HG03108 (cell line): ENCODE measurements around the gene SYT9.
A peak's percentile ranks its signal among the peaks of the same experiment; 100 is the strongest.

ENCODE experiments used
- ATAC-seq: cut with Tn5 transposase; IDR thresholded peaks from one replicate; pipeline ENCODE4 v1.9.1; 2021; ENCODE audit warnings: moderate library complexity; ENCODE audit not compliant: unreplicated experiment

Gene SYT9

GRCh38 chr11:7270233-7270865, 18.6 kb downstream of the SYT9 start:
- ATAC-seq = no peak

DNA sequence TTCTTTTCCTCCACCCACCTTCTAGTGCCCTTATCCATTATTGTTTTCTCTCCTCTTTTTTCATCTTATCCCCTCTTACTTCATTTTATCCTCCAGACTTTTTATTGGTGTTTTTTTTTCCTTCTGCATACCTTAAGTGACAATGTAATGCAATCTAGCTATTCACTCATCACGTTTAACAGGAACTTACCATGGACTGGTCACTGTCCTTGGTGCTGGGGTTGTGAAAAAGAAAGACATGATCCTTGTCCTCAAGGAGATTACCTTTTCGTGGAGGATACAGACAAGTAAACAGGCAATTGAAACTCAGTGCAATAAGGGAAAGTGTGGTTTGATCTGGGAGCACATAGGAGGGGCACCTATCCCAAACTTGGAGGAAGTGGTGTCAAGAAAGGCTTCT, 20.7 kb downstream of the SYT9 start:
- ATAC-seq = no peak

GRCh38 chr11:7275133-7275532, 23.4 kb downstream of the SYT9 start:
- no peak for ATAC-seq

GRCh38 chr11:7278314-7278917, 26.7 kb downstream of the SYT9 start:
- no peak for ATAC-seq

- no peak for ATAC-seq
These were observed 28.0 kb downstream of the SYT9 start for GRCh38 chr11:7279676-7280075.

DNA sequence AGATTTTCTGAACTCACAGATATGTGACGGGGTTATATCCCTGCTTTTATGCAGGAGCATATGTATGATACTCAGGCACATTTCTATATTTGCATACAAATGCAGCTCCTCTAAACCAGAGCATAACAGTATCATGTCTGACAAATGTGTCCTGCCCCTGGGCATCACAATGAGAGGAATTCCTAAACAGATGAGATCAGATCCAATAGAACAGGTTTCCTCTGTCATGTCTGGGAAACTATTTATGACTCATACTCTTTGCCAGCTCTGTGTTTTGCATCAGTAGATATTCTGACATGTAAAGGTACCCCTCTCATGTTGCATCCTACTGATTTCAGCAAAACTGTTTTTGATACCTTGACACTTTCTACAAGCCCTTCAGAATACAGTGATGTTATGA, 29.4 kb downstream of the SYT9 start:
- no peak for ATAC-seq

DNA sequence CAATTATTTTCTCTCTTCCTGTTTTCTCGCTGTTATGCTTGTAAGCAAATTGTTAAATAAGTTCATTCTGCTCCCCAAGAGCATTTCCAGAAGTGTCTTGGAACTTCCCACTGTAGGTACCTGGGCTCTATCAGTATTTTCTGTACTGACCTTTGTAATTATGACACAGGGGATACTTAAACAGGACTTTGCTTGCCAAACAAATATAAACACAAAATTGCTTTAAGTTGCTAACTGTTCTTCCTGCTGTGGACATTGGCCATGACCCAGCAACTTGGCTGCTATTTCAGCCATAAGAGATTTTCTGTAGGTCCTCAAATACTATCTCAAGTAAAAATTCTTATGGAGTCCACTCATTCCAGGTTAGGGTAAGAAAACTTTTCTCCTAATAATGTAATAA, 30.1 kb downstream of the SYT9 start:
- no peak for ATAC-seq

- ATAC-seq = no peak
These were observed 34.5 kb downstream of the SYT9 start for GRCh38 chr11:7286178-7286577.

GRCh38 chr11:7291100-7291829, 39.6 kb downstream of the SYT9 start:
- ATAC-seq = no peak

GRCh38 chr11:7292922-7293321, 41.2 kb downstream of the SYT9 start:
- no peak for ATAC-seq

GRCh38 chr11:7299393-7299792, 47.7 kb downstream of the SYT9 start:
- ATAC-seq = no peak

GRCh38 chr11:7300281-7300680, 48.6 kb downstream of the SYT9 start:
- no peak for ATAC-seq

DNA sequence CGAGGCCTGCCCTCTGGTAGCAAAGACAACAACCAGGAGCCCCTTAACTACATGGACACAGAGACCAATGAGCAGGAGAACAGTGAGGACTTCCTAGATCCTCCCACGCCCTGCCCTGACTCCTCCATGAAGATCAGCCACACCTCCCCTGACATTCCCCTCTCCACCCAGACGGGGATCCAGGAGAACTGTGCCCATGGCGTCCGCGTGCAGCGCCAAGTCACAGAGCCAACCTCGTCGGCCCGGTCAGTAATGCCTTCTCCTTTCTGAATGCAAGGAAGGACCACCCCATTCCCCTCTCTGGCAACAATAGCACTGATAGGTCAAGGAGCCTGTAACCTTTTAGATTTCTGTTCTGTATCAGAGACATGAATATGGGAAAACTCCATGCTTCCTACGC, 51.4 kb downstream of the SYT9 start:
- ATAC-seq = no peak

DNA sequence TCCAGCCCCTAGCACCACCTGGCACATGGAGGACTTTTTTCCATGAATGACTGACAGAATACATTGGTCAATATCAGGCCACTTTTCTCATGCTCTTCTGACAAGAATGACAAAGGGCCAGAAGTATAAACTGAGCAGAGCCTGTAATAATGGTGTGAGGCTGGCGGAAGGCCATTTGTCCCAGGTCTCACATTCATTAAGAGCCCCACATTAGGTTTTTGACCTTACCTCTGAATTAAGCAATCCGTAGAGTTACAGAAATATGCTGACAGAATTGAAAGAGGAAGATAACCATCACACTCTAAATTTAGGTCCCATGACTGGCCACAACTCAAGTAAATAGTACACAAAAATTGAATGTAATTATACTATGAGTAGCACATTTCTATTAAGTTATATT, 55.2 kb downstream of the SYT9 start:
- ATAC-seq = no peak

GRCh38 chr11:7307836-7308235, 56.1 kb downstream of the SYT9 start:
- peak; percentile 56 for ATAC-seq

DNA sequence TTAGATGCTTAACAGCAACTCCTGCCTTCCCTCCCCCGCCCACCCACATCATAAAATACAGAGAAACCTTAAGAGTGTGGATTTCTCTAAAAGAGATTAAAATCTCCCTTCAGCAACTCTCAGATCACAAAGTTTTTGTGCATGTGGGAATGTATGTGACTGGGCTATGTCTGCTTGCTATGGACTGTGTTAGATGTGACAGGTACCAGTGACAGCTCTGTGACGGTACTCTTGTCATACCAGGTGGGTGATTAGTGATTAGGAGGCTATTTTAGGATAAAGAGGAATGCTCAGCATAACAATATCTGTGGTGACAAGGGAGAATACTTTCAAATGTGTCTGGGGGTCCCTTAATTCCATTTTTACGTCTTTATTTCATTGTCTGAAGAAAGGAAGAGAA, 60.2 kb downstream of the SYT9 start:
- no peak for ATAC-seq

GRCh38 chr11:7314811-7315604, 63.3 kb downstream of the SYT9 start:
- ATAC-seq = no peak

GRCh38 chr11:7319501-7319900, 67.8 kb downstream of the SYT9 start:
- ATAC-seq = no peak

DNA sequence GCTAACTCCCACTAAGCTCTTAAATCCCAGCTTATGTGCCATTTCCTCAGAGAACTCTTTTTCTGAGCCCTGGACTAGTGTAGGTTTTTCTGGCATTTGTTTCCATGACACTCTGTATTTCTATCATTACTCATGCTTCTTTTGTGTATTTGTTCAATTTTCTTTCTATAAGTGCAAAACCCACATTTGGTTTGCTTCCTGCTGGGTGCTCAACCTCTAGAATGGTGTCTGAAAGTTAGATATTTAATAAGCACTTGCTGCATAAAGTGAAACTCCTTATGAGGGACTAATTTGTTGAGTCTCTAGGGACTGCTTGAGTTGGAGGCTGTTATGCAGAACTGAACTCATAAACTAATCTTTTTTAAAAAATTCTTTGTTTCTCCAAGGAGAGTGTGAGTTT, 68.6 kb downstream of the SYT9 start:
- ATAC-seq = no peak

DNA sequence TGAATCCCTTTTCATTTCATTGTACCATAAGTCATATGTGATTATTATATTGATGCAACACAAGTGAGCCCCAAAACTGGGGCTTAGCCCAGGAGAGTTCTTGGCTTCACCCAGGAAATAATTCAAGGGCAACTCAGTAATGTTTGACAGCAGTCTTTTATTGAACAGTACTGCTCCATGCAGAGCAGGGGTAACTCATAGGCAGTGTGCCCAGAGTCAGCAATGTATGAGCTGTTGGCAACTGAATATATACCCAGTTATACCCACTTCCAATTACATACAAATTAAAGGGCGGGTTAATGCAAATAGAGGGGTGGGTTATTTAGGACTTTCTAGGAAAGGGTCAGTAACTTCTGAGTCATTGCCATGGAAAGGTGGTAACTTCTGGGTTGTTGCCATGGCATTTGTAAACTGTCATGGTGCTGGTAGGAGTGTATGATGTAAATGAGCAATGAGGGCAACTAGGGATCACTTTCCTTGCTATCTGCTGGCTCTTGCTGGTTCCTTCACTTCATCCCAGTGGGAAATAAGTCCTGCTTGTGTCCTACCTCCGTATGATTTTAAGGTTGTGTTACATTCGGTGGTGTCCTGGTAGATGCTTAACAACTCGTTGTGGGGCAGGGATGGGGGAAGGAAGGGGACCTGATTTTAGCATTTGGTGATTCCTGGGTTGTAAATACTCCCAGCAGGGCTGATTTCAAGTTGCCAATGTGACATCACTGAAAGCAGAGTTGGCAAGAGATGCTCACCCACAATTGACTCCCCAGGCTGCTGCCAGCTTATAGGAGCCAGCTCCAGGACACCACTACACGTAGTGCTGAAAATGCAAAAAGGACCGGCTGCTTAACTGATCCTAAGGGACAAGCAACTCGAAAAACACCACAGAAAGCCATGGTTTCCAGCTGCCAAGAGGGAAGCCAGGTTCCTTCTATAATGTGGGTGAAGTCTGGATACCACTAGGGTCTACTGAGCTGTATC, 70.1 kb downstream of the SYT9 start:
- ATAC-seq = no peak
